Panc1 (cell line): ENCODE results near the gene SCN2A.

Experiments used
- TF ChIP-seq, protein P1 (sequence below): fragments of 450-650 bp; IDR thresholded peaks from 2 replicates; pipeline ENCODE4 v1.5.1; 2017; ENCODE audit warnings: mild to moderate bottlenecking
- TF ChIP-seq, protein P2 (sequence below), 2 experiments: IDR thresholded peaks; 2 replicates each; pipeline ENCODE4 v1.6.1; 2011 to 2012; ENCODE audit warnings: low read depth in 2 of 2, control low read depth in 1 of 2, low read length in 1 of 2, mild to moderate bottlenecking in 1 of 2, moderate library complexity in 1 of 2; ENCODE audit not compliant: insufficient read depth in 1 of 2

DNA sequence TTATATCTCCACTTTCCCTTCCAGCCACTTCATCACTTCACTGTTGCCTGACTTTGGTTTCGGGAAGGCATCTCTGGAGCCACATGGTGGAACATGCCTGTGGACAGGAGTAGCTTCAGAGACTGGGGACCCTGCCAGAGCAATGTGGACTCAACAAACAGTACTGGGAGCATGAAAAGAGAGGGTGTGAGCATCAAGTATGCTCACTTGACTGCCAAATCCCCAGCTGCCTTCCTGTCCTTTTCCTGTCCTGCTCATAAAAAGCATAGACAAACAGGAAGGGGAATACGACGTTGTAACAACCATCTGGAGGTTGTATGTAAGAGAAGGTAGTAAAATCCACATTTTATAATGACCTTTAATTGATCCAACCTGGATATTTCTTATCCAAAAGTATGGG is 169.0 kb downstream of the SCN2A start:
- TF ChIP-seq, protein P1, sequence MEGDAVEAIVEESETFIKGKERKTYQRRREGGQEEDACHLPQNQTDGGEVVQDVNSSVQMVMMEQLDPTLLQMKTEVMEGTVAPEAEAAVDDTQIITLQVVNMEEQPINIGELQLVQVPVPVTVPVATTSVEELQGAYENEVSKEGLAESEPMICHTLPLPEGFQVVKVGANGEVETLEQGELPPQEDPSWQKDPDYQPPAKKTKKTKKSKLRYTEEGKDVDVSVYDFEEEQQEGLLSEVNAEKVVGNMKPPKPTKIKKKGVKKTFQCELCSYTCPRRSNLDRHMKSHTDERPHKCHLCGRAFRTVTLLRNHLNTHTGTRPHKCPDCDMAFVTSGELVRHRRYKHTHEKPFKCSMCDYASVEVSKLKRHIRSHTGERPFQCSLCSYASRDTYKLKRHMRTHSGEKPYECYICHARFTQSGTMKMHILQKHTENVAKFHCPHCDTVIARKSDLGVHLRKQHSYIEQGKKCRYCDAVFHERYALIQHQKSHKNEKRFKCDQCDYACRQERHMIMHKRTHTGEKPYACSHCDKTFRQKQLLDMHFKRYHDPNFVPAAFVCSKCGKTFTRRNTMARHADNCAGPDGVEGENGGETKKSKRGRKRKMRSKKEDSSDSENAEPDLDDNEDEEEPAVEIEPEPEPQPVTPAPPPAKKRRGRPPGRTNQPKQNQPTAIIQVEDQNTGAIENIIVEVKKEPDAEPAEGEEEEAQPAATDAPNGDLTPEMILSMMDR = no peak
- TF ChIP-seq, protein P2, sequence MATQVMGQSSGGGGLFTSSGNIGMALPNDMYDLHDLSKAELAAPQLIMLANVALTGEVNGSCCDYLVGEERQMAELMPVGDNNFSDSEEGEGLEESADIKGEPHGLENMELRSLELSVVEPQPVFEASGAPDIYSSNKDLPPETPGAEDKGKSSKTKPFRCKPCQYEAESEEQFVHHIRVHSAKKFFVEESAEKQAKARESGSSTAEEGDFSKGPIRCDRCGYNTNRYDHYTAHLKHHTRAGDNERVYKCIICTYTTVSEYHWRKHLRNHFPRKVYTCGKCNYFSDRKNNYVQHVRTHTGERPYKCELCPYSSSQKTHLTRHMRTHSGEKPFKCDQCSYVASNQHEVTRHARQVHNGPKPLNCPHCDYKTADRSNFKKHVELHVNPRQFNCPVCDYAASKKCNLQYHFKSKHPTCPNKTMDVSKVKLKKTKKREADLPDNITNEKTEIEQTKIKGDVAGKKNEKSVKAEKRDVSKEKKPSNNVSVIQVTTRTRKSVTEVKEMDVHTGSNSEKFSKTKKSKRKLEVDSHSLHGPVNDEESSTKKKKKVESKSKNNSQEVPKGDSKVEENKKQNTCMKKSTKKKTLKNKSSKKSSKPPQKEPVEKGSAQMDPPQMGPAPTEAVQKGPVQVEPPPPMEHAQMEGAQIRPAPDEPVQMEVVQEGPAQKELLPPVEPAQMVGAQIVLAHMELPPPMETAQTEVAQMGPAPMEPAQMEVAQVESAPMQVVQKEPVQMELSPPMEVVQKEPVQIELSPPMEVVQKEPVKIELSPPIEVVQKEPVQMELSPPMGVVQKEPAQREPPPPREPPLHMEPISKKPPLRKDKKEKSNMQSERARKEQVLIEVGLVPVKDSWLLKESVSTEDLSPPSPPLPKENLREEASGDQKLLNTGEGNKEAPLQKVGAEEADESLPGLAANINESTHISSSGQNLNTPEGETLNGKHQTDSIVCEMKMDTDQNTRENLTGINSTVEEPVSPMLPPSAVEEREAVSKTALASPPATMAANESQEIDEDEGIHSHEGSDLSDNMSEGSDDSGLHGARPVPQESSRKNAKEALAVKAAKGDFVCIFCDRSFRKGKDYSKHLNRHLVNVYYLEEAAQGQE (IDR thresholded peaks at IDR 0.05; ENCODE audit: insufficient read depth in 1 of 2, low read depth in 2 of 2, low read length in 1 of 2) = no peak
